Subcutaneous adipose tissue (tissue), 4 donors: ENCODE data around the gene REXO4. TPM values are rescaled to one million over a fixed set of nuclear protein-coding genes. Genes with fewer than 3 reads are reported as not detected.

Experiments
- CTCF ChIP-seq: fragments of 450-650 bp; IDR thresholded peaks from one replicate; pipeline ENCODE4 v1.5.1; 2016; ENCODE audit warnings: low read depth, mild to moderate bottlenecking, control low read depth, antibody characterized with exemption, moderate library complexity
- total RNA-seq, 4 donors: library from RNA; depleted of rRNA; stranded (reverse); fragments of >200 nt; gene quantifications; one replicate each; pipeline ENCODE4 v1.1.0, GENCODE V29; 2016

Gene REXO4
- total RNA-seq, 4 donors from 2014 or later = 11.6 to 17.0 (median 16.6) TPM

GRCh38 chr9:133456409-133456808 is 38.6 kb upstream of the REXO4 start:
- TF ChIP-seq CTCF = no peak

GRCh38 chr9:133455936-133456335 is 38.1 kb upstream of the REXO4 start:
- TF ChIP-seq CTCF = no peak

GRCh38 chr9:133454943-133455673 is 37.3 kb upstream of the REXO4 start:
- no peak for TF ChIP-seq CTCF

GRCh38 chr9:133454325-133454724 is 36.5 kb upstream of the REXO4 start:
- TF ChIP-seq CTCF = no peak

DNA sequence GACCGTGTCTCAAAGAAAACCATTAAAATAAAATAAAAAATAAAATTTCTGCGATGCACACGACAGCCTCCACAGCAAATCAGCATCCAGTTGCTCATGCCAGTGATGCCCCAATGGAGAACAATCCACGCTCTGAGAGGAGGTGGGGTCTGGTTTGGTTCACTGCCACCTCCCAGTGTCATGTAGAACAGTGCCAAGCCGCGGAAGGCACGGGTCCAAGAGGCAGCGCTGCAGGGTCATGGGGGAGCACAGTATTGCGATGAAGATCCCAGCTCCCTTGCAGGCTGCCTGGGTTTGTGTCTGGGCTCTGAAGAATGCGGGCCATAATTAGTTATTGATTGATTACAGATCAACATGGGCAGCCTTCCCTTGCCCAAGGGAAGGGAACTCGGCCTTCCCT is 35.8 kb upstream of the REXO4 start:
- no peak for TF ChIP-seq CTCF

DNA sequence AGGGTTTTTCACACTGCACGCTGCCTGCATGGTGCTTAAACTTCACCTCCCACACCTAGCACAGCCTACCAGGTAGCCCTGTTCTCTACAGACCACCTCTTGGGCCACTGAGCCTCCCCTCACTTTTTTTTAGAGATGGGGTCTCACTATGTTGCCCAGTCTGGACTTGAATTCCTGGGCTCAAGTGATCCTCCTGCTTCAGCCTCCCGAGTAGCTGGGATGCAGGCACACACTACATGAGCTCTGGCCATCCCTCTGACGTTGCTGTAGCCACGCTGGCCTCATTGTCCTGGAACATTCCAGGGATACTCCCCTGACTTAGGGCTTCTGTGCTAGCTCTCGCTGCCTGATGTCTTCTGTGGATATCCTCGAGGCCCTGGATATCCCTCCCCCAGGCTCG is 34.8 kb upstream of the REXO4 start:
- no peak for TF ChIP-seq CTCF

DNA sequence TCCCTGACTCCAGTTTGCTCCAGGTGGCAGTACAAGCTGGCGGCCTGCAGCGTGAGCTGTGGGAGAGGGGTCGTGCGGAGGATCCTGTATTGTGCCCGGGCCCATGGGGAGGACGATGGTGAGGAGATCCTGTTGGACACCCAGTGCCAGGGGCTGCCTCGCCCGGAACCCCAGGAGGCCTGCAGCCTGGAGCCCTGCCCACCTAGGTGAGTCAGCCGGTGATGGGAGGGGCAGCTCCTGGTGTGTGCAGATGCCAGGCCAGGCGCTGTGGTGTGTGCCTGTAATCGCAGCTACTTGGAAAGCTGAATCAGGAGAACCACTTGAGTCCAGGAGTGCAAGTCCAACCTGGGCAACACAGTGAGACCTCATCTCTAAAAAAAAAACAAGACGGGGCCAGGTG is 31.9 kb upstream of the REXO4 start:
- no peak for TF ChIP-seq CTCF
